SH-SY5Y (cell line): ENCODE measurements around the gene ZNF205.

Experiments used
- GATA2 ChIP-seq: IDR thresholded peaks from 2 replicates; pipeline ENCODE4 v1.6.1; 2011; ENCODE audit warnings: mild to moderate bottlenecking, low read depth, low read length
- GATA3 ChIP-seq: IDR thresholded peaks from 2 replicates; pipeline ENCODE4 v1.6.1; 2011; ENCODE audit warnings: low read depth, mild to moderate bottlenecking, low read length, moderate library complexity

Gene ZNF205

GRCh38 chr16:3112058-3112880 lies at the start of gene ZNF205:
Gene ZNF205 (plus strand): TSS chr16:3112586. CDS start chr16:3113431, 845 bp downstream.
- no peak for TF ChIP-seq GATA2
- TF ChIP-seq GATA3 = no peak

DNA sequence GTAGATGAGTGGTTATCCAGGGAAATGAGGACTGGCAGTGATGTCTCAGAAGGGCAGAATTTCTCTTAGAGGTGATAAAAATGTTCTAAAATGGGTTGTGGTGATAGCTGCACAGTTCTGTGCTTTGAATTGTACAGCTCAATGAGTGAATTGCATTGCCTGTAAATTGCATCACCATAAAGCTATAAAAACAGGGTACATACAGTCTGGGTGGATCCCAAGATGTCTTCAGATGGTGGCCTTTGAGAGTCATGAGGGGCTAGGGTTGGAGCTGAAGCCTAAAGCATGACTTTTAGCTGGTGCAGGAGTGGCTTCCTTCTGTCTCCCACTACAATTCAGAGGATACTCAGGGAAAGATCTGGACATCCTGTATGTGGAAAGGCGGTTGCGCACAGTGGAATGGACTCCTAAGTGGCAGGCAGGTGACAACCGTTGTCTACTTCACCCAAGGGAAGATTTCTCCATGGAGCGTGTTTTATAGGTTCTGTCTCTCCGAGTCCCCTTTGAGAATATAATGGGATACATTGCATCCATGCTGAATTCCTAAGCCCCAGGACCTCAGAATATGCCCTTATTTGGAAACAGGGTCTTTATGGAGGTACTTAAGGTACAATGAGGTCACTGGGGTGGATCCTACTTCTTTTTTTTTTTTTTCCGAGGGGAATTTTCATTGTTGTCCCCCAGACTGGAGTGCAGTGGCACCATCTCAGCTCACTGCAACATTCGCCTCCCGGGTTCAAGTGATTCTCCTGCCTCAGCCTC lies 48.6 kb upstream of the ZNF205 start:
- no peak for TF ChIP-seq GATA3
- TF ChIP-seq GATA2 = no peak

GRCh38 chr16:3065069-3065741 lies 47.2 kb upstream of the ZNF205 start, which contains the start of gene IL32:
Gene IL32 (plus strand): TSS chr16:3065640. CDS start chr16:3065812, 172 bp downstream.
- no peak for TF ChIP-seq GATA3
- TF ChIP-seq GATA2 = no peak

GRCh38 chr16:3065742-3066439 lies 46.5 kb upstream of the ZNF205 start:
- TF ChIP-seq GATA2 (no peak), GATA3 (no peak)

- no peak for TF ChIP-seq GATA3
- no peak for TF ChIP-seq GATA2
These were observed 46.0 kb upstream of the ZNF205 start for GRCh38 chr16:3066440-3066748.

DNA sequence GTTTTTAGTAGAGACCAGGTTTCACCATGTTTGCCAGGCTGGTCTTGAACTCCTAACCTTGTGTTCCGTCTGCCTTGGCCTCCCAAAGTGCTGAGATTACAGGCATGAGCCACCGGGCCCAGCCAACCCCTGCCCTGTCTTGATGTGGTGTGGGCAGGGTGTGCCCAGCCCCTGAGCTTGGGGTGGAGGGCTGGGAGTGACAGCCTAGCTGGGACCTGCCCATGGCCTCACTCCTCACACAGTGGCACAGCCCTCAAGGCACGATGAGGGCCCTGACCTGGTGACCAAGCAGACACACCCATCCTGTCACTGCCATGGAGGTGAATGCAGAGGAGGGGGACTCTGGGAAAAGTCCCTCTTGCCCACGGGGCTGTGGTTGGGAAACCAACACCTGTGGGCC lies 43.9 kb upstream of the ZNF205 start:
- no peak for TF ChIP-seq GATA2
- no peak for TF ChIP-seq GATA3

DNA sequence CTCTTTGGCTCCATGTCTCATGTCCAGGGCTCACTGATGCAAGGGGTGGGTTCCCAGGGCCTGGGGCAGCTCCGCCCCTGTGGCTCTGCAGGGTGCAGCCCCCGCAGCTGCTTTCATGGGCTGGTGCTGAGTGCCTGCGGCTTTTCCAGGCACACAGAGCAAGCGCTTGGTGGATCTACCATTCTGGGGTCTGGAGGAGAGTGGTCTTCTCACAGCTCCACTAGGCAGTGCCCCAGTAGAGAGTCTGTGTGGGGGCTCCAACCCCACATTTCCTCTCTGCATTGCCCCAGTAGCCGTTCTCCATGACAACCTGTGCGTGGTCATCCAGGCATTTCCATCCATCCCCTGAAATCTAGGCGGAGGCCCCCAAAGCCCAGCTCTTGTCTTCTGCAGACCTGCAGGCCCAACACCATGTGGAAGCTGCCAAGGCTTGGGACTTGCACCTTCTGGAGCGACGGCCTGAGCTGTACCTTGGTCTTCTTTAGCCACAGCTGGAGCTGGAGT lies 41.7 kb upstream of the ZNF205 start:
- TF ChIP-seq GATA3 (no peak), GATA2 (no peak)

GRCh38 chr16:3071655-3072054 lies 40.7 kb upstream of the ZNF205 start:
- TF ChIP-seq GATA2 = no peak

DNA sequence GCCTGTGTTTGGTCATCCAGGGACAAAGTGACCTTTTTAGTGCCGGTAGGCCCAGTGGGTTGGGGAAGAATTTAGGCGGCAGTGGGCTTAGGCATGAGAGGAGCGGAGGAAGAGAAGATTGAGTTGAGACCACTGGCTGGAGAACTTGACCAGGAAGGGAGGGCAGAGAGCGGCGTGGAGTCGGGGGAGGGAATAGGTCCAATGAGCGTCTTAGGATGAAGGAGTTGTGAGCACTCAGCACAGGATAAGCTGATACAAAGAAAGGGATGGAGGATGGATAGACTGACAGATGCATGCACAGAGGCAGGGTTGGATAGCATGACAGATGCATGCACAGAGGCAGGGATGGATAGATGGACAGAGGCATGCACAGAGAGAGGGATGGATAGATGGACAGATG lies 38.9 kb upstream of the ZNF205 start:
- no peak for TF ChIP-seq GATA3

DNA sequence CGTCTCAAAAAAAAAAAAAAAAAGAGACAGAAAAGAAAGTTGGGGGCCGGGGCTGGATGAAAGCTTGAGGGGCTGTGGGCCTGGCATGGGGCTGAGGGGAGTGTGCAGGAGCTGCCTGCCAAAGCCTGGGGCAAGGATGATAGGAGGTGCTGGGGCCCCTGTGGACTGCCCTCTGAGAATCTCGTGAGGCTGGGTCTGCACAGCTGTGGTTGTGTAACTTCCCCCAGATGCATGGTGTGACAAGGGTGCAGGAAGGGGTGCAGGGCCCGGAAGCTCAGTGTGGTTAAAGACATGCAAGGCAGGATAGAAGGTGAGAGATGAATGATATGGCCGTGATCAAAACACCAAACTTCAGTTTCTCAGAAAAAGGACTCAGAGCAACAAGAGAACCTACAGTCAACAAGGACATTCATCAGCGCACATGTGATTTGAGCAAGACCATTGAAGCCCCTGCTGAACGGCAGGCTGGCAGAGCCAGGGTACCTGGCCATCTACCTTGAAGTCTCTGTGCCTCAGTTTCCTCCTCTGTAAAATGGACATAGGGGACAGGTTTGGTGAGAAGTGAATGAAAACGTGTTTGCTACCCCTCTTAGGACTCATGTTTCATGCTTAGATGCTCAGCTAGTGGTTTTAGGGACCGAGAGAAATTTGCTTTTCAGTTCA lies 37.4 kb upstream of the ZNF205 start:
- no peak for TF ChIP-seq GATA3
- no peak for TF ChIP-seq GATA2

GRCh38 chr16:3075523-3075915 lies 36.9 kb upstream of the ZNF205 start:
- TF ChIP-seq GATA2 = no peak
- no peak for TF ChIP-seq GATA3

DNA sequence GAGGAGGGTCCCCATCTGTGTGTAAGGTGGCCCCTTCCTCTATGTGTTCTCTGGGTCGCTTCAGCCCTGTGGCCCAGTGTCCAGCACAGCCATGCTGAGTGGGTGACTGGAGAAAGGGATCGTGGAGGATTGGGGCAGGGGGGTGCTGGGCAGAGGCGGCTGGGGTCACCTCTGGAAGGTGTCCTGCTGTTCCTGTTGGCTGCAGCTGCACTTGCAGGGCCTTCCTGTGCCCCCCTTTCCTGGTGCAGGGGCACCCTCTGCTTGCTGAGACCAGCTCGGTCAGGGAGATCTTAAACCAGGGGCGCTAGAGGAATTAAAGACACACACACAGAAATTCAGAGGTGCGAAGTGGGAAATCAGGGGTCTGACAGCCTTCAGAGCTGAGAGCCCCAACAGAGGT lies 35.8 kb upstream of the ZNF205 start:
- TF ChIP-seq GATA2 (no peak), GATA3 (no peak)

- TF ChIP-seq GATA2 (no peak), GATA3 (no peak)
These were observed 32.4 kb upstream of the ZNF205 start for GRCh38 chr16:3080024-3080423.

- no peak for TF ChIP-seq GATA2
- no peak for TF ChIP-seq GATA3
These were observed 27.9 kb upstream of the ZNF205 start for GRCh38 chr16:3084491-3084890.
